HepG2 (cell line): ENCODE results near the gene PPM1F.

ENCODE experiments used
- CBX2 ChIP-seq, 2 experiments: fragments of 200-600 bp in 1 of 2; sonication (generic); formaldehyde crosslinking in 1 of 2; IDR thresholded peaks; 2 replicates each; pipeline versions ENCODE4 v1.7.0 to v1.8.1; 2018 to 2022; ENCODE audit warnings: low read depth in 2 of 2, low read length in 1 of 2, mild to moderate bottlenecking in 1 of 2, missing genetic modification reagents in 1 of 2
- HMG20A ChIP-seq: IDR thresholded peaks from 2 replicates; pipeline ENCODE4 v1.6.1; 2016; ENCODE audit warnings: borderline replicate concordance
- LCORL ChIP-seq, 2 experiments: fragments of 450-650 bp in 1 of 2; sonication (generic) in 1 of 2; formaldehyde crosslinking in 1 of 2; IDR thresholded peaks; 2 replicates each; pipeline versions ENCODE4 v1.5.0 to v1.6.1; 2017 to 2020; ENCODE audit warnings: antibody characterized with exemption in 1 of 2, missing genetic modification reagents in 1 of 2
- NFE2 ChIP-seq: sonication (generic); formaldehyde crosslinking; IDR thresholded peaks from 2 replicates; pipeline ENCODE4 v1.4.0; 2020; ENCODE audit warnings: missing genetic modification reagents
- NFIC ChIP-seq: IDR thresholded peaks from 2 replicates; pipeline ENCODE4 v1.6.1; 2012; ENCODE audit warnings: mild to moderate bottlenecking, low read length, inconsistent platforms
- RFX5 ChIP-seq: IDR thresholded peaks from 2 replicates; pipeline ENCODE4 v1.6.1; 2011; ENCODE audit warnings: low read depth, low read length, improper control_type of control experiment
- YY1 ChIP-seq: IDR thresholded peaks from 2 replicates; pipeline ENCODE4 v1.6.1; 2011; ENCODE audit warnings: low read length, low read depth, moderate library complexity, mild to moderate bottlenecking; ENCODE audit not compliant: insufficient read depth, insufficient replicate concordance
- ZBTB20 ChIP-seq: sonication (generic); formaldehyde crosslinking; IDR thresholded peaks from 2 replicates; pipeline ENCODE4 v1.8.1; 2023; ENCODE audit warnings: missing genetic modification reagents, low read depth, mild to moderate bottlenecking, borderline replicate concordance
- ZBTB40 ChIP-seq, 2 experiments: fragments of 450-650 bp in 1 of 2; sonication (generic) in 1 of 2; formaldehyde crosslinking in 1 of 2; IDR thresholded peaks; 2 replicates each; pipeline versions ENCODE4 v1.6.1 to v1.8.0; 2016 to 2022; ENCODE audit warnings: antibody characterized with exemption in 1 of 2, mild to moderate bottlenecking in 1 of 2, missing genetic modification reagents in 1 of 2
- ZNF101 ChIP-seq: sonication (generic); formaldehyde crosslinking; IDR thresholded peaks from 2 replicates; pipeline ENCODE4 v1.4.0; 2020; ENCODE audit warnings: mild to moderate bottlenecking, low read depth, missing genetic modification reagents, borderline replicate concordance
- ZSCAN31 ChIP-seq: sonication (generic); formaldehyde crosslinking; IDR thresholded peaks from 2 replicates; pipeline ENCODE4 v1.5.0; 2020; ENCODE audit warnings: low read depth, mild to moderate bottlenecking, missing genetic modification reagents
- TF ChIP-seq, protein P1 (sequence below): sonication (generic); formaldehyde crosslinking; IDR thresholded peaks from 2 replicates; pipeline ENCODE4 v1.4.0; 2020; ENCODE audit warnings: missing genetic modification reagents, borderline replicate concordance
- TF ChIP-seq, protein P2 (sequence below), 2 experiments: sonication (generic) in 1 of 2; formaldehyde crosslinking in 1 of 2; IDR thresholded peaks; 2 replicates each; pipeline versions ENCODE4 v1.4.0 to v1.6.1; 2018 to 2020; ENCODE audit warnings: missing genetic modification reagents in 2 of 2, borderline replicate concordance in 1 of 2, low read depth in 1 of 2, mild to moderate bottlenecking in 1 of 2, missing biosample characterization in 1 of 2
- TF ChIP-seq, protein P3 (sequence below): sonication (generic); formaldehyde crosslinking; IDR thresholded peaks from 2 replicates; pipeline ENCODE4 v1.4.0; 2020; ENCODE audit warnings: missing genetic modification reagents; ENCODE audit errors: not compliant biosample characterization

DNA sequence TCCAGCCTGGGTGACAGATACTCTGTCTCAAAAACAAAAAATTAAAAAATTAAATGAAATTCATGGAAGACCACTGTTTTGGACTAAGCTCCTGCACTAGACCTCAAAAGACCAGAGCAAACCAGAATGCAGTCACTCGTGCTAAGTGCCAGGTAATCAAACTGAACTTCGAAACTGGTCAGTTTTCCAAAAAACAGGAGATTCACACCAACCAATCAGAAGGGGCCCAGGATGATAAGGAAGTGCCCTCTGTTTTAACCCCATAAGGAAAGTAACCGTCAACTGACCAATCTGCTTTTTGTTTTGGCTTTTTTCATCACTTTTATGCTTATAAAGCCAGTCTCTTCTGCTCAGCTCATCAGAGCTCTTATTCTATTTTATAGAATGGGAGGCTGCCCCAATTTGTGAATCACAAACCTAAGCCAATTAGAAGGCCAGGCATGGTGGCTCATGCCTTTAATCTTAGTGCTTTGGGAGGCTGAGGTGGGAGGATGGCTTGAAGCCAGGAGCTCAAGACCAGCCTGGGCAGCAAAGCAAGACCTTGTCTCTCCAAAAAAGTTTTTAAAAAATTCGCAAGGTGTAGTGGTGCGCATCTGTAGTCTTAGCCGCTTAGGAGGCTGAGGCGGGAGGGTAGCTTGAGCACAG is 40.1 kb upstream of the PPM1F start:
- no peak for TF ChIP-seq NFIC
- TF ChIP-seq, protein P1, sequence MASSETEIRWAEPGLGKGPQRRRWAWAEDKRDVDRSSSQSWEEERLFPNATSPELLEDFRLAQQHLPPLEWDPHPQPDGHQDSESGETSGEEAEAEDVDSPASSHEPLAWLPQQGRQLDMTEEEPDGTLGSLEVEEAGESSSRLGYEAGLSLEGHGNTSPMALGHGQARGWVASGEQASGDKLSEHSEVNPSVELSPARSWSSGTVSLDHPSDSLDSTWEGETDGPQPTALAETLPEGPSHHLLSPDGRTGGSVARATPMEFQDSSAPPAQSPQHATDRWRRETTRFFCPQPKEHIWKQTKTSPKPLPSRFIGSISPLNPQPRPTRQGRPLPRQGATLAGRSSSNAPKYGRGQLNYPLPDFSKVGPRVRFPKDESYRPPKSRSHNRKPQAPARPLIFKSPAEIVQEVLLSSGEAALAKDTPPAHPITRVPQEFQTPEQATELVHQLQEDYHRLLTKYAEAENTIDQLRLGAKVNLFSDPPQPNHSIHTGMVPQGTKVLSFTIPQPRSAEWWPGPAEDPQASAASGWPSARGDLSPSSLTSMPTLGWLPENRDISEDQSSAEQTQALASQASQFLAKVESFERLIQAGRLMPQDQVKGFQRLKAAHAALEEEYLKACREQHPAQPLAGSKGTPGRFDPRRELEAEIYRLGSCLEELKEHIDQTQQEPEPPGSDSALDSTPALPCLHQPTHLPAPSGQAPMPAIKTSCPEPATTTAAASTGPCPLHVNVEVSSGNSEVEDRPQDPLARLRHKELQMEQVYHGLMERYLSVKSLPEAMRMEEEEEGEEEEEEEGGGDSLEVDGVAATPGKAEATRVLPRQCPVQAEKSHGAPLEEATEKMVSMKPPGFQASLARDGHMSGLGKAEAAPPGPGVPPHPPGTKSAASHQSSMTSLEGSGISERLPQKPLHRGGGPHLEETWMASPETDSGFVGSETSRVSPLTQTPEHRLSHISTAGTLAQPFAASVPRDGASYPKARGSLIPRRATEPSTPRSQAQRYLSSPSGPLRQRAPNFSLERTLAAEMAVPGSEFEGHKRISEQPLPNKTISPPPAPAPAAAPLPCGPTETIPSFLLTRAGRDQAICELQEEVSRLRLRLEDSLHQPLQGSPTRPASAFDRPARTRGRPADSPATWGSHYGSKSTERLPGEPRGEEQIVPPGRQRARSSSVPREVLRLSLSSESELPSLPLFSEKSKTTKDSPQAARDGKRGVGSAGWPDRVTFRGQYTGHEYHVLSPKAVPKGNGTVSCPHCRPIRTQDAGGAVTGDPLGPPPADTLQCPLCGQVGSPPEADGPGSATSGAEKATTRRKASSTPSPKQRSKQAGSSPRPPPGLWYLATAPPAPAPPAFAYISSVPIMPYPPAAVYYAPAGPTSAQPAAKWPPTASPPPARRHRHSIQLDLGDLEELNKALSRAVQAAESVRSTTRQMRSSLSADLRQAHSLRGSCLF, result no peak
- no peak for TF ChIP-seq ZBTB40 (IDR thresholded peaks at IDR 0.05)
- no peak for TF ChIP-seq ZBTB40 (CRISPR knock-in tag; IDR thresholded peaks at IDR 0.05)
- no peak for TF ChIP-seq ZSCAN31
- TF ChIP-seq RFX5, result no peak
- TF ChIP-seq HMG20A (CRISPR knock-in tag), result no peak
- no peak for TF ChIP-seq ZBTB20 (CRISPR knock-in tag)
- no peak for TF ChIP-seq YY1
- TF ChIP-seq LCORL (IDR thresholded peaks at IDR 0.05), result no peak
- TF ChIP-seq LCORL (CRISPR knock-in tag; IDR thresholded peaks at IDR 0.05), result no peak
- no peak for TF ChIP-seq CBX2 (IDR thresholded peaks at IDR 0.05; ENCODE audit: low read depth, low read length)
- TF ChIP-seq CBX2 (CRISPR knock-in tag; IDR thresholded peaks at IDR 0.05; ENCODE audit: low read depth), result no peak
- TF ChIP-seq, protein P2, sequence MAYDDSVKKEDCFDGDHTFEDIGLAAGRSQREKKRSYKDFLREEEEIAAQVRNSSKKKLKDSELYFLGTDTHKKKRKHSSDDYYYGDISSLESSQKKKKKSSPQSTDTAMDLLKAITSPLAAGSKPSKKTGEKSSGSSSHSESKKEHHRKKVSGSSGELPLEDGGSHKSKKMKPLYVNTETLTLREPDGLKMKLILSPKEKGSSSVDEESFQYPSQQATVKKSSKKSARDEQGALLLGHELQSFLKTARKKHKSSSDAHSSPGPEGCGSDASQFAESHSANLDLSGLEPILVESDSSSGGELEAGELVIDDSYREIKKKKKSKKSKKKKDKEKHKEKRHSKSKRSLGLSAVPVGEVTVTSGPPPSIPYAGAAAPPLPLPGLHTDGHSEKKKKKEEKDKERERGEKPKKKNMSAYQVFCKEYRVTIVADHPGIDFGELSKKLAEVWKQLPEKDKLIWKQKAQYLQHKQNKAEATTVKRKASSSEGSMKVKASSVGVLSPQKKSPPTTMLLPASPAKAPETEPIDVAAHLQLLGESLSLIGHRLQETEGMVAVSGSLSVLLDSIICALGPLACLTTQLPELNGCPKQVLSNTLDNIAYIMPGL (CRISPR knock-in tag; IDR thresholded peaks at IDR 0.05; ENCODE audit: borderline replicate concordance in 1 of 2, low read depth in 1 of 2), result no peak
- TF ChIP-seq, protein P3, sequence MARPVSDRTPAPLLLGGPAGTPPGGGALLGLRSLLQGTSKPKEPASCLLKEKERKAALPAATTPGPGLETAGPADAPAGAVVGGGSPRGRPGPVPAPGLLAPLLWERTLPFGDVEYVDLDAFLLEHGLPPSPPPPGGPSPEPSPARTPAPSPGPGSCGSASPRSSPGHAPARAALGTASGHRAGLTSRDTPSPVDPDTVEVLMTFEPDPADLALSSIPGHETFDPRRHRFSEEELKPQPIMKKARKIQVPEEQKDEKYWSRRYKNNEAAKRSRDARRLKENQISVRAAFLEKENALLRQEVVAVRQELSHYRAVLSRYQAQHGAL (CRISPR knock-in tag), result no peak
- TF ChIP-seq ZNF101, result no peak
- no peak for TF ChIP-seq NFE2 (CRISPR knock-in tag)
